Hematopoietic multipotent progenitor cell treated with erythropoietin and hydrocortisone succinate and interleukin-3 and kit ligand, for 6 days (in vitro differentiated cells): ENCODE data around the gene CCDC85A.

Experiments
- DNase-seq: peaks from one replicate; pipeline ENCODE4 v3.0.0-alpha.2; 2015

CCDC85A gene

DNA sequence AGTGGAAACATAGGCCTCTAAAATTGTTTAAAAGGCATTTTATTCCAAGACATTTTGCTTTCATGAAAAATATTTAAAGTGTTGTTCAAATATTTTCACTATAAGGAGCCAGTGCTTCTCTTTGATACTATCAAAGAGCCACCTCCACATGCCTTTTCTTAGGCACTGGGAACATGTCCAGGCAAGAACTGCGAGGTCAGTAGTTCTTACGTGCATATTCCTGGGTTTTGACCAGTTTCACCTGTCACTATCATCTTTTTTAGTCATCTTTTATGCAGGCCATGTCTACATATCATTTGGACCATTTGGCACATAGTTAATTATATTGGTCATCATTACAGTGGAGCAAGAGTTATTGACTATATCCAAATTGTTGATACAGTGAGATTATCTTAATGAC is 195.3 kb downstream of the CCDC85A start:
- no peak for DNase-seq

DNA sequence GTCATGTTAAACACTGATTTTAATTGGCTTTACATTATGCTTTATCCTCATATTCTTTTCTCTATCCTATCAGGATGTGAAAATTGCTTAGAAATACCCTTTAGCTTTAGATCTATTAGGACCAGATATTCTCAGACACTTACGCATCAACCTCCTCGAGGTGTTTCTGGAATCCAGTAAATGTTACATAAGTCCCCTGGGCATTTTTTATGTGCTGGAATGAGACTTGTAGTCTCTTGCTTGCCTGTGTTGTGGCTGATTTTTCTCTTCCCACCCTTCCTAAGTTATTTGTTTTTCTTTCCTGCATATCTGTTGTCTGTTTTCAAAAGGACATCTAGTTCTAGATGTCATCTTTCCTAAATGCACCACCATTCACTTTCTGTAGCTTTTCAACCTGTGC is 197.1 kb downstream of the CCDC85A start:
- no peak for DNase-seq

DNA sequence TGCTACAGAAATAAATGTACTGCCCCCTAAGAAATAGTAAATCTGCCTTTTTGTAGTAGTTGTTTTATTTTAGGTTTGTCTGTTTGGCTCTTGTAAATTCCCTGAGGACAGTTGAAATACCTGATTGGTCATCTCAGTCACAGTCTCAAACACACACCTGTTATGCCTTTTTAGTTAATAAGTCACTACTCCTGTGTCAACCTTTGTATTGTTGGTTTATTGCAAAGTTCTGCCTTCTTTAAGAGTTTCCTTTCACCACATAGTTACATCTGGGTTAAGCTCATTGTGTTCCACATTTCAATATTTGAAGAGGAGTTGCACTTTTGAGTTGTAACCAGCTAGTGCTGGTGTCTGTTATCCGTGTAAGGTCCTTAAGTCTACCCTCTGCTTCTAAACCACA is 198.7 kb downstream of the CCDC85A start:
- no peak for DNase-seq

DNA sequence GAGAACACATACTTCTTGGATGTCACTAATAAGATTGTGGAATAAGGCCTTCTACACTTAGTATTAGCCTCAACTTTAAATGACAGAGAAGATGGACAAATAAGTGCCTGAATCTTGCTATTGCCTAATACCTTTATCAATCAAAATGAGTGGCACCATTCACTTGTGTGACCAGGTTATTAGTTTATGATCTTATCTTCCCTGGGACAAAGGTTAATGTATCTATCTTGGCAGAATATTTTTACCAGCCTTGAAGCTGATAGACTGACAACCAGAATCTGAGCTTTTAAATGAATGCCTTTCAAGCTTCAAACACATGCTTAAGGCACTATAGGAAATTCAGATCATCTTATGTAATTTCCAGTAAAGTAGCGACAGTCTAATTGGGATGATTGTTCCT is 202.9 kb downstream of the CCDC85A start:
- no peak for DNase-seq

DNA sequence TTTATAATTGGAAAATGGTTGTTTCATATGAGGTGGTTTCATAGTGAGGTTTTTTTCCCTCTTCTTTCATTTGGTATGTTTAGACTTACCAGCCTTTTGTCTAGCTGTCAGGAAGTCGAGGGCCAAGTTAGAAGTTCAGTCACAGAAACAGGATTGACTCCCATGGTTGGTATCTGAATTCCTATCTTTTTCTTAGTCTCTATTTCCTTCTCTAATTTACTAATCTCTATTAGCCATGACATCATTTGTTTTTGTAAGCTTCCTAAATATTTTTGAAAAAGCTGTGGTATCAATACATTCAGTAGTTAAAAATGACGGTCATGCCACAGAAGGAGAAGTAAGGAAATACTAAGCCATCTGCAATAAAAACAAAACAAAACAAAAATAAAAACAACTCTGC is 206.9 kb downstream of the CCDC85A start:
- DNase-seq = no peak

DNA sequence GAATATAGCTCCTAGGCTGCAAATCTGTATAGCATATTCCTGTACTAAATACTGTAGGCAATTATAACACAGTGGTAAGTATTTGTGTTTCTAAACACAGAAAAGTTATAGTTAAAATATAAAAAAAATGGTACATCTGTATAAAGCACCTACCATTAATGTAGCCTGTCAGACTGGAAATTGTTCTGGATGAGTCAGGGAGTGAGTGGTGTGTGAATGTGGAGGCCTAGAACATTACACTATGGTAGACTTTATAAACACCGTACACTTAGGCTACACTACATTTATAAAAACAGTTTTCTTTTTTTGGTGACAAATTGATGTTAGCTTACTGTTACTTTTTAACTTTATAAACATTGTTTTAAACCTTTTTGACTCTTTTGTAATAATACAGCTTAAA is 226.3 kb downstream of the CCDC85A start:
- DNase-seq = no peak

DNA sequence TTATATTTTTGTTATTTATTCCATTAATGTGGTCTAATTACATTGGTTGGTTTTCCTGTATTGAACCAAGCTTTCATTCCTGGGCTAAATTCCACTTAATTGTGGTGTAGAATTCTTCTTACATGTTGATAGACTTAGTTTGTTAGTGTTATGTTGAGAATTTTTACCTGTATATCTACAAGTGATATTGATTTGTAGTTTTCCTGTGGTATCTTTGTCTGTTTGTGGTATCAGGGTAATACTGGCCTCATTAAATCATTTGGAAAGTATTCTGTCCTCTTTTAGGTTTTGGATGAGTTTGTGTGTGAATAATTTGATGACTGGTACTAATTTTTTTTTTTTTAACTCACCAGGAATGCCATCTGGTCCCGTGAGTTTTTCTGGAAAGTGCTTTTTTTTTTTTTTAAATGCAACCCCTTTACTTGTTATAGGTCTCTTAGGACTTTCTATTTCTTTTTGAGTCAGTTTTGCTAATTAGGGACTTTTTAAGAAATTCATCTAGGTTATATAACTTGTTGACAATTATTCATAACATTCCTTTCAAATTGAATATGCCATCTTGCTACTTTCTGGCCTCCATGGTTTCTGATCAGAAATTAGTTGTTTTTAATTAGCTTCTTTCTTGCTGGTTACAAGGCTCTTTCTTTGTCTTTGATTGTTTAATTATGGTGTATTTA is 232.8 kb downstream of the CCDC85A start:
- no peak for DNase-seq
